Purkinje cell (primary cell): ENCODE results near the gene OR7D2. TPM values are rescaled to one million over a fixed set of nuclear protein-coding genes. Genes with fewer than 3 reads are reported as not detected.

Experiments
- polyA plus RNA-seq: library from polyadenylated mRNA; unstranded; fragments of >200 nt; fragmentation: Nextera tagmentation; gene quantifications from 2 replicates; pipeline ENCODE4 v1.2.1, GENCODE V29; 2014

The OR7D2 gene
- polyA plus RNA-seq: not detected in 2 replicates

GRCh38 chr19:9178901-9179300, at the start of gene OR7D2:
Gene OR7D2, plus strand, starts transcription at chr19:9178979. Its CDS starts 6,803 bp downstream, at chr19:9185782.

DNA sequence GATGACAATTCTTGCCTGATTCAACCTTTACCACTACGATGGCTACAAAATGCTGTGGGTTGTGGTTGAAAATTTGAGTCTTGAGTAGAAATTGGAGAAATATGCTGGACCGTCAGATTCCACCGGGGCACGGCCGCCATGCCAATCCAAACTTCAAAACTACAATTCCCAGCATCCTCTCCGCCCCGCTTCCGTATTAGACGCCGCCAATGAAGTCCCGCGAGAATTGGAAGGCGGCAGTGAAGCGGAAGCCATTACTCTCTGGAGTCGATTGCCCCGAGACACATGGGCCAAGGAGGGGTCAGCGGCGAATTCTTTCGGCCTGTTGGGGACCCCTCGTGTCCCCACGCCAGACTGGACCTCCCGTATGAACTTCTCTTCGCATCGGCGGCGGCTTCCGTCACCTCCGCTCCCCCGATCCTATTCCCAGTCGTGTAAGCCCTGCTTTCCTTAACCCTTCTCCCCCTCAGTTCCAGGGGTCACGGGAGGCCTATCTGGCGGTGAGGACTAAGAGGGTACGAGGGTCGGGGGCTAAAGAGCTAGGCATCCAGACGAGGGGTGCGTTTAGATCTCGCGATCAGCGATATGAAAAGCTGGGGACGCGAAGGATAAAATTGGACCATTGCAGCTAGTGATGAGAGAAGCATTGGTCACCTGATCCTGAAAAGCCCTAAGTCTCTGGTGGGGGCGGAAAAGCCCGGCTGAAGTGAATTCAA, 38.5 kb upstream of the OR7D2 start, which contains the start of gene ZNF317:
TSS of gene ZNF317 (plus strand) at position 239 of the 716 bp plus-strand sequence. CDS start 15,620 bp downstream, outside the sequence.

GRCh38 chr19:9219489-9219888, 40.7 kb downstream of the OR7D2 start, which contains the start of gene OR7D4:
Gene OR7D4, minus strand, starts transcription at chr19:9219589. Its CDS starts 4,752 bp downstream, at chr19:9214837.

Other genes with a start within 250 kb of the OR7D2 start
- 0.11 and 0.15 TPM in 2 replicates for gene MUC16, start 168.6 kb upstream of the OR7D2 start, polyA plus RNA-seq
- gene OR1M1, start 91.9 kb upstream of the OR7D2 start, polyA plus RNA-seq: not detected in 2 replicates
- not detected in 2 replicates for gene OR7G2, start 71.5 kb upstream of the OR7D2 start, polyA plus RNA-seq
- gene OR7G1, start 63.2 kb upstream of the OR7D2 start, polyA plus RNA-seq: not detected in 2 replicates
- not detected in 2 replicates for gene OR7G3, start 52.0 kb upstream of the OR7D2 start, polyA plus RNA-seq
- 38.2 and 44.6 TPM in 2 replicates for gene ZNF317, start 38.6 kb upstream of the OR7D2 start, polyA plus RNA-seq
- gene OR7D4, start 40.6 kb downstream of the OR7D2 start, polyA plus RNA-seq: not detected in 2 replicates
- gene OR7E24, start 72.0 kb downstream of the OR7D2 start, polyA plus RNA-seq: not detected in 2 replicates
- gene ZNF699, start 130.9 kb downstream of the OR7D2 start, polyA plus RNA-seq: 1.2 TPM in 2 replicates
- gene ZNF559, start 145.2 kb downstream of the OR7D2 start, polyA plus RNA-seq: 10.2 and 19.0 TPM in 2 replicates
- gene ZNF177, start 184.0 kb downstream of the OR7D2 start, polyA plus RNA-seq: 10.9 and 11.7 TPM in 2 replicates